GM19328 (cell line): ENCODE measurements around the gene FADD.
"Not testable (repeated sequence)": the region's sequence is repeated elsewhere in the genome, so short reads cannot be mapped to it uniquely, and the experiment has no call there.

Experiments
- ATAC-seq: cut with Tn5 transposase; IDR thresholded peaks from one replicate; pipeline ENCODE4 v1.9.1; 2021; ENCODE audit warnings: mild to moderate bottlenecking, moderate library complexity; ENCODE audit not compliant: unreplicated experiment

Gene FADD

DNA sequence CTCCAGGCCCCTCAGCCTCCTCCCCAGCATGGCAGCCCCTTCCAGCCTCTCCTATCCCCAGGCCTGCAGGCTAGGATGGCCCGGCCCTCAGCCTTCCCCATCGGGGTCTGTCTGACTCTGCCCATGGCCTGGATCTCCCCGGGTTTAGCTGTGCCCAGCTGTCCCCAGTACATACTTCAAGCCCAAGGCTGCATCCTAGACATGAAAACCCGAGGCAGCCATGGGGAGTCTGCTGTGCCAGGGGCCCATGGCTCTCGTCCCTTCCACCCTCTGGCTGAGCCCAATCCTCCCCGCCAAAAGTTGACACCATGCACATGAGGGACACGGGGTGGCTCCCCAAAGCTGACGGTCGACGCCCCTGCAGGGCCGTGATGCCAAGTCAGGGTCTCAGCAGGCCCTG is 22.2 kb upstream of the FADD start:
- no peak for ATAC-seq

GRCh38 chr11:70182266-70182665 is 20.8 kb upstream of the FADD start:
- no peak for ATAC-seq

DNA sequence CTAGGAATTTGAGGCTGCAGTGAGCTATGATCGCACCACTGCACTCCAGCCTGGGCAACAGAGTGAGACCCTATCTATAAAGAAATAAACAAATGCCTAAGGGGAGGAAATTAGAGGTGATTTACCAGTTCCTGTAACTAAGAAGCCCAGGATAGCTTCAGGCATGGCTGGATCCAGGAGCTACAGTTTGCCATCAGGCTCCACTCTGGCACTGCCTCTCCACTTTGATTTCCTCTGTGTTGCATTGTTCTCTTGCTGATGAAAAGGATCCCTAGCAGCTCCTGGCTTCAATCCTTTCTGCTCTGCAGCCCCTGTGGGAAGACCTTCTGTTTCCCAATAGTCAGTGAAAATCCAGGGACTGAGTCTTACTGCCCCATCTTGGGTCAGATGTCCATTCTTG is 20.1 kb upstream of the FADD start:
- no peak for ATAC-seq

DNA sequence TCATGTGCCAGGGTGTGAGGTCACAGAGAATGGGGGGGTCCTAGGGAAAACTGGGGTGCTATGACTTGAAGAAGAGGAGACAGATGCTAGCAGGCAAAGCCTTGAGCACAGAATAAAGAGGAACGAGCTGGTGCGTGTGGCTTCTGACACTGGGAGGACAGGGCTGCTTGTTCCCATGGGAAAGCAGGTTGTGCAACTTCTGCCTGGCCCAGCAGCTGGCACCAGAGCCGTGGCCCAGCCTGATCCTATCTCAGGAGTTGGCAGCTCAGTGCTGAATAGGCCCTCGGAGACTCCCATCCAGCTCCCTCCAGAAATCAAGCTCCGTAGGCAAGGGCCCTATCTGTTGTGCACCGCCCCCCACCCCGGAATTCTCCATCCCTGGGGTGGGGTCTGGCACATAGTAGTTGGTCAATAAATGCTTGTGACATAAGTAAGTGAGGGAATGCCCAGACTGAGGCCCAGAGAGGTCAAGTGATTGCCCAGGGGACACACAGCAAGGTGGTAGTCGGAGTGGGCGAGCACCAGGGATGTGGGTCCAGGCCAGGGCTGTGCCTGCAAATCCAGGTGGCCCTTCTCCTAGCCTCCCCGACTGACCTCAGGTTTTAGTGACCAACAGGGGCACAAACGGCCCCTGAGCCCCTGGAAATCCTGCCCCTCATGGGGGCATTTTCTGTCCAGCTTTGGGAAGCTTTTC is 19.5 kb upstream of the FADD start:
- no peak for ATAC-seq

- no peak for ATAC-seq
These were observed 18.7 kb upstream of the FADD start for GRCh38 chr11:70184396-70184795.

- no peak for ATAC-seq
These were observed 17.6 kb upstream of the FADD start for GRCh38 chr11:70185348-70186055.

- no peak for ATAC-seq
These were observed 16.7 kb upstream of the FADD start for GRCh38 chr11:70186420-70186819.

DNA sequence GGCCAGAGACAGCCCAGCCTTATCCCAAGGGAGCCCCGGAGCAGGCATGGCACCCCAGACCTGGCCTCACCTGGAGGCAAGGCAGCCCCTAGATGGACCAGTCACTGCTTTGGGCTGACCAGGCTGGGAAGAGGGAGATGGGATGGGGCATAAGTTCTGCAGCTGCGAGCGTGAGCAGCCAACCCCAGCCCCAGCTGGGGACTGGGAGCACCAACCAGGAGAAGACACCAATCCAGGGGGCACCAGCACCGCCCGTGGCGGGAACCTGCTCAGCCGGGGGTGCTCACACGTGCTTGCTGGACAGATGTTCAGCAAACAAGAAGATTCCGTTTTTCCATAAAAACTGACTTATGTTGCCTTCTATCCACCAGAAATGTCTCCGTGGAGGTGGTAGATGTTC is 16.2 kb upstream of the FADD start:
- ATAC-seq = no peak

DNA sequence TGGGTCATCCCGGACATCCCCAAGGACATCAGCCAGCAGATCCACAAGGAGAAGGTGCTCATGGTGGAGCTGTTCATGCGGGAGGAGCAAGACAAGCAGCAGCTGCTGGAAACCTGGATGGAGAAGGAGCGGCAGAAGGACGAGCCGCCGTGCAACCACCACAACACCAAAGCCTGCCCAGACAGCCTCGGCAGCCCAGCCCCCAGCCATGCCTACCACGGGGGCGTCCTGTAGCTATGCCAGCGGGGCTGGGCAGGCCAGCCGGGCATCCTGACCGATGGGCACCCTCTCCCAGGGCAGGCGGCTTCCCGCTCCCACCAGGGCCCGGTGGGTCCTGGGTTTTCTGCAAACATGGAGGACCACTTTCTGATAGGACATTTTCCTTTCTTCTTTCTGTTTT is 15.3 kb upstream of the FADD start:
- no peak for ATAC-seq

DNA sequence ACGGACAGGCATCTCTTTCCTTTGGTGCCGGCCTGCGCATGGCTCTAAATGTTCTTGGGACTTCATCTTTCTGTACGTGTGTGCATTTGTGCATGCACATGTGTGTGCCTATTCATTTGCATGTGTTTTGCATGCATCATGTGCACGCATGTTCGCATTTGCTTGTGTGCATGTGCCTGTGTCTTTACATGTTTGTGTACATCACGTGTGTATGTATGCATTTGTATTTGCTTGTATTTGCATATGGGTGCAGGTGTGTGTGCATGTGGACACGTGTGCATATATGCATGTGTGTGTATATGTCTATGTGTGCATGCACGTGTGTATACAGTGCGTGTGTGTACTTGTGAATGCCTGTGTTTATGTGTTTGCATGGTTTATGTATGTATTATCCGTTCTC is 13.5 kb upstream of the FADD start:
- ATAC-seq = no peak

DNA sequence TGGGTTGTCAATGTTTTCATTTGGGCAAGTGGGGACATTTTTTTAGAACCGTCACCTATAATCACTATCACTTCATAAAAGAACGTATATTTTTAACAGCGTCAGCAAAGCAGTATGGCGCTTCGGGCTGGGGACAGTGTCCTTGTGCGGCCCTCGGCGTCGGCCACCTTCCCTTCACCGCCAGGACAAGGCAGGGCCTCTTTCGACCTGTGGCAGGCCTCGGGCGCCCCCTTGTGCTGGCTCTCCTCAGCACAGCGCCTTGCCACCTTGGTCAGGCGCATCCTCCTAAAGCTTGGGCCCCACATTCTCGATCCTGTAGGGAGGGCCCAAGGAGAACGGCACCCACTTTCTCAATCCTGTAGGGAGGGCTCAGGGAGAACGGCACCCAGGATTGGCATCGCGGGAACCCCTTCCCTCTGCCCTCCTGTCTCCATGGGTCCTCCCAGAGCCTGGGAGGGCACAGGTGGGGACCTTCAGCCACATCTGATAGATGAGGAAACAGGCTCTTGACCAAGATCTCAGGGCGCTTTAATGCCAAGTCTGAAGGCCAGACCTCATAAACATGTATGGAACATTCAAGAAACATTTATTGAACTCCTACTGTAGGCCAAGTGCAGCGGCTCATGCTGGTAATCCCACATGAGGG is 11.5 kb upstream of the FADD start:
- ATAC-seq = no peak

- ATAC-seq = no peak
These were observed 10.3 kb upstream of the FADD start for GRCh38 chr11:70192666-70193410.

DNA sequence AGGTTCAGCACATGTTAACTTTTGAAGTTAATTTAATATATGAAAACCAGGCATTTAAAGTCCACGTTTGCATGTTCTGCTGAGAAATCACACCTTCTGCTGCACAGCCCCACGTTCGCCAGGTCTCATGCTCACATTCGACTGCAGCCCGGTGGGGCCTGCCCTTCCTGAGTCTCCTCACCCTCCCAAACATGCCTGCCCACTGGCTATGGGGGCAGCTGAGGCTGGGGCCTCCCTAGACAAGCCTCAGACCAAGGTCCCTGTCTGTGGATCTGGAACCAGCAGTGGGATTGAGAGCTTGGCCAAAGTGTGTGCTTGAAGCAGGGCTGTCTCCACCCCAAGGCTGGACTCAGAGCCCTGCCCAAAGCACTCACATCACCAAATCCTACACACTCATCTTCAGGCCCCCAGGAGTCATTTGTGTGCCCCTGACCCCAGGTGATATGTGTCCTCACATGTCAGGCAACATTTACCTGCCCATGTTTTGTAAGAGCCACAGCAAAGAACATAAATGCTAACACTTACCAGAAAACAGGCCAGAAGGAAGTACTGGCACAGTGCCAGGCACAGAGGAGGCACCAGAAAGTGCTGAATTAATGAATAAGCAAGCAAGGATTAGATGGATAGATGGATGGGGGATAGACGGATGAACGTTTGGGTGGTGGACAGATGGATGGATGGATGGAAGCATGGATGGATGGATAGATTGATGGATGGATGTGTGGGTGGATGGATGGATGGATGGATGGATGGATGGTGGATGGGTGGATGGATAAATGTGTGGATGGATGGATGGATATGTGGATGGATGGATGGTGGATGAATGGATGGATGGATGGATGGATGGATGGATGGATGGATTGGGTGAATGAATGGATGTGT is 9.4 kb upstream of the FADD start:
- no peak for ATAC-seq

GRCh38 chr11:70194792-70195791 is 8.0 kb upstream of the FADD start:
- ATAC-seq = no peak

- no peak for ATAC-seq
These were observed 2.8 kb upstream of the FADD start for GRCh38 chr11:70200212-70200844.

GRCh38 chr11:70201047-70201446 is 2.0 kb upstream of the FADD start:
- ATAC-seq = not testable (repeated sequence)

GRCh38 chr11:70201882-70202861 is 924 bp upstream of the FADD start:
- no peak for ATAC-seq
